GM12864 (cell line): ENCODE results near the gene NSUN3.

Source experiments
- DNase-seq: peaks from one replicate; pipeline ENCODE4 v3.0.0-alpha.2; 2011; ENCODE audit warnings: low read depth
- H3K4me3 ChIP-seq: 2 replicates; pipeline ENCODE4 v1.5.1; 2011; ENCODE audit warnings: mild to moderate bottlenecking, low read depth, low read length, control low read depth
- TF ChIP-seq, protein P1 (sequence below): IDR thresholded peaks from 2 replicates; pipeline ENCODE4 v1.5.1; 2011; ENCODE audit warnings: low read depth, mild to moderate bottlenecking, moderate library complexity, low read length, control low read depth, inconsistent platforms; ENCODE audit errors: missing control alignments

NSUN3 gene

DNA sequence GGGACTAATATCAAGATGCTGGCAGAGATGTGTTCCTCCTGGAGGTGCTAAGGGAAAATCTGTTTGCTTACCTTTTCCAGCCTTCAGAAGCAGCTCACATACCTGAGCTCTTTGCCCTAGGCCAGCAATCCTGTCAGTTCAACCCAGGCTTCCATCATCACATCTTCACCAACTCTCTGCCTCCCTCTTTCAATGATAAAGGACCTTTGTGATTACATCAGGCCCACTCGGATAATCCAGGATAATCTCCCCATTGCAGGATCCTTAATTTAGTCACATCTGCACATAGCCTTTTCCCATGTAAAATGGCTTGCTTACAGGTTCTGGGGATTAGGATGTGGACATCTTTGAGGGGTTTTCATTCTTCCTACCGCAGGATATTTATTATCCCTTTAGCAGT is 58.3 kb downstream of the NSUN3 start:
- TF ChIP-seq, protein P1, sequence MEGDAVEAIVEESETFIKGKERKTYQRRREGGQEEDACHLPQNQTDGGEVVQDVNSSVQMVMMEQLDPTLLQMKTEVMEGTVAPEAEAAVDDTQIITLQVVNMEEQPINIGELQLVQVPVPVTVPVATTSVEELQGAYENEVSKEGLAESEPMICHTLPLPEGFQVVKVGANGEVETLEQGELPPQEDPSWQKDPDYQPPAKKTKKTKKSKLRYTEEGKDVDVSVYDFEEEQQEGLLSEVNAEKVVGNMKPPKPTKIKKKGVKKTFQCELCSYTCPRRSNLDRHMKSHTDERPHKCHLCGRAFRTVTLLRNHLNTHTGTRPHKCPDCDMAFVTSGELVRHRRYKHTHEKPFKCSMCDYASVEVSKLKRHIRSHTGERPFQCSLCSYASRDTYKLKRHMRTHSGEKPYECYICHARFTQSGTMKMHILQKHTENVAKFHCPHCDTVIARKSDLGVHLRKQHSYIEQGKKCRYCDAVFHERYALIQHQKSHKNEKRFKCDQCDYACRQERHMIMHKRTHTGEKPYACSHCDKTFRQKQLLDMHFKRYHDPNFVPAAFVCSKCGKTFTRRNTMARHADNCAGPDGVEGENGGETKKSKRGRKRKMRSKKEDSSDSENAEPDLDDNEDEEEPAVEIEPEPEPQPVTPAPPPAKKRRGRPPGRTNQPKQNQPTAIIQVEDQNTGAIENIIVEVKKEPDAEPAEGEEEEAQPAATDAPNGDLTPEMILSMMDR = no peak
- H3K4me3 ChIP-seq = no peak overlapping the region
- DNase-seq = no peak

DNA sequence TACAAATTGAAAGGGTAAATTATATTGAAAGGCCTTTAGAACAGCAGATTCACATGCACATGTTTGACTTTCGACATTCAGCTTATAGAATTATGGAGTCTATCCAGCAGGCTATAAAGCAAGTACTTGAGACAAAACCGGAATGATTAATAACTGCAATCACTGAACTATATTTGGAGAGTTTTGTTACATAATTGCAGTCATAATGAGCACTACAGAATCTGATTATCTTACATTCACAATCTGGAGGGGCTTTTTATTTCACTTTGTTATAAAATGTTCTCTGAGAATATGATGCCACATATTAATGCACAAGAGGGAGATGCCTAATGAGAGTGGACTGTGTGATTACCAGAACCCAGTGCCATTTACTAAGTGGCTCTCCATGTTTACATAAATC is 64.3 kb downstream of the NSUN3 start:
- TF ChIP-seq, protein P1 = no peak
- no peak for DNase-seq

DNA sequence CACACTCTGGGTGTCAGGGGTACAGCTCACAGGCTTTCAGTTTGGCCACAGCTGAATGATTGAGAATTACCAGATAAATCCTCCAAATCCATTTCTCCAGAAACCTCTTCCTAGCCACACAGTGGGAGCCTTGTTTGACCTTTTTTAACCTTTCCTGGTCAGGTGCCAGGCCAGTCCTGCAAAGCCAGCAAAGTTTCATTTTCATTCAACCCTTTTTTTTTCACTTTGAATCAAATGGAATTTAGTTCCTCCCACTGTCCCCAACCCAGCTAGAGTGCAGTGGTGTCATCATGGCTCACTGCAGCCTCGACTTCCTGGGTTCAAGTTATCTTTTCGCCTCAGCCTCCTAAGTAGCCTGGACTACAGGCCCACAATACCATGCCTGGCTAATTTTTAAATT is 67.8 kb downstream of the NSUN3 start:
- H3K4me3 ChIP-seq = no peak overlapping the region
- DNase-seq = no peak
- TF ChIP-seq, protein P1 = no peak

More for the DNA sequence above, 64.3 kb downstream of the NSUN3 start:
- no peak overlapping the region for H3K4me3 ChIP-seq

DNA sequence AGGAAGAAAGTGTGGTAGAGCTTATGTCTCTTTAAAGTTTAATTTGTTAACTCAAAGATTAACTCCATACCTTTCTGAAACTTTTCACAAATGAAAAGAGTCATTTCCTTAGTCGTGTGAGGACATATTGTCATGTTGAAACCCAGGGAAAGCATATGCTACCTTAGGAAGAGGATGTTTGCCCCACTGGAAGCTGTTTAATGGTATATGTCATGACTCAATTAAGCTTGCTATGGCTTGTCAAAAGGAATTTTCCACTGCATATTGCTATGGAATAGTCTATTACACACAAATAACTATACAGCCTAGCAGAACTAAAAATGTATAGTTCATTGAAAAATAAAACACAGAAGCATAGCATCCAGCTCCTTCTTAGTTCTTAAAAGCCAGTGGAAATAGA is 69.9 kb downstream of the NSUN3 start:
- DNase-seq = no peak
- TF ChIP-seq, protein P1 = no peak
- no peak overlapping the region for H3K4me3 ChIP-seq

DNA sequence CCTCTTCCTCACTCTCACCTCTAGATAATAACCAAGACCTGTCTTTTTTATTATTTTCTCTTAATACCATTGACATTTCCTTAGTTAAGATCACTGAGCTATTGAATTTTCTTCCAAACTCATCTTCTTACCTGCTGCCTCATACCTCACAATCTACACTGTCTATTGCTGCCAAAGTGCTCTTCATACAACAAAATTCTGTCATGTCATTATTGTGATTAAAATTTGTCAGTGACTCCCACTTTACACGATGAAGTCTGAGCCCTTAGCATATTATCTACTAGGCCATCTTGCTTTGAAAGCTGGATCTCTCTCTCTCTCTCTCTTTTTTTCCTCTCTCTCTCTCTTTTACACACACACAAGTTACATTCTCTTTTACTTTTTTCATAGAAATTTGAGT is 73.3 kb downstream of the NSUN3 start:
- DNase-seq = no peak
- TF ChIP-seq, protein P1 = no peak

DNA sequence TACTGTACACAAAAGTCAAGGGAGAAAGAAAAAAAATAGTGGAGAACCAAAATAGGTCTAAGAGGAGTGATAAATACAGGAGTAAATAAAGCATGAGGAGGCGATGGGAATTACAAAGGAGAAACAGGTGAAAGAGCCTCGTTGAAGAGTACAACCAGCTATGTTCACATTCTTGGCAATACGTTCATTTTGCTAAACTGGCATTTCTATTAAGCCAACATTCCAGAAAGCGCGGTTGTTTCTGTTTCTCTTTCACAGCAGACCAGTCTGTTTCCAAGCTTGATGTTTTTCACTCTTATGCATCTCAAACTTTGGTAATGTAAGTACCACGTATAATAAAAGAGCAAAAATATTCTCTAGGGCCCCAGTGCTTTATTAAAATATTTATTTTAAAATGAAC is 74.5 kb downstream of the NSUN3 start:
- no peak for DNase-seq
- H3K4me3 ChIP-seq = no peak overlapping the region
- TF ChIP-seq, protein P1 = no peak

More for the DNA sequence above, 73.3 kb downstream of the NSUN3 start:
- no peak overlapping the region for H3K4me3 ChIP-seq

DNA sequence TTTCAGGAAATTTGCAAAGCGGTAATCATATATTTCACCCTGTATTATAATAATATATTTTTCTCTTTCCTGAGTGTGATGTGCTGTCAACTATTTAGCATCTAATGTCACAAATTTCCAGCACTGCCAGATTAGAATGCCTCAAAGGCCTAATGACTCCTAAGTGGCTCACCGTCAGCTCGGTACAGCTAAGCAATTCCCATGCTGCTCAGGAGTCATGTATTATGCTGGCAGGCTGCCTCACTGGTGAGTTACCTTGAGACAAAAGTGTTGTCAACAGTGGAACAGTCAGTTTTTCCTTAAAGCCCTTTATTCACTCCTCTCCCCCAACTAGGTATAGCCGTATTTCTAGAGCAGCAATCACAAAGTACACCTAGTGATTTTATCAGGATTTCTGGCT is 83.6 kb downstream of the NSUN3 start:
- DNase-seq = no peak
- H3K4me3 ChIP-seq = no peak overlapping the region
- TF ChIP-seq, protein P1 = no peak
